SJSA1 (cell line): Measurements from ENCODE around the gene KLHL30. TPM values are rescaled to one million over a fixed set of nuclear protein-coding genes. Genes with fewer than 3 reads are reported as not detected.
A peak's percentile ranks its signal among the peaks of the same experiment; 100 is the strongest.

Experiments used
- DNase-seq, 2 experiments: peaks; one replicate each; pipeline ENCODE4 v3.0.0-alpha.2; 2015 to 2020; ENCODE audit warnings: low spot score in 2 of 2, low read depth in 1 of 2
- H3K27ac ChIP-seq: fragments of 250-450 bp; sonication (Bioruptor Pico); 2 replicates; pipeline ENCODE4 v1.5.1; 2020; ENCODE audit warnings: mild to moderate bottlenecking, moderate library complexity
- H3K27me3 ChIP-seq: fragments of 250-450 bp; sonication (Bioruptor Pico); replicated peaks from 2 replicates; pipeline ENCODE4 v1.5.1; 2020; ENCODE audit warnings: mild to moderate bottlenecking, moderate library complexity
- H3K36me3 ChIP-seq: fragments of 250-450 bp; sonication (Bioruptor Pico); 2 replicates; pipeline ENCODE4 v1.5.1; 2020; ENCODE audit warnings: mild to moderate bottlenecking
- H3K4me1 ChIP-seq: fragments of 250-450 bp; sonication (Bioruptor Pico); replicated peaks from 2 replicates; pipeline ENCODE4 v1.6.1; 2021; ENCODE audit warnings: mild to moderate bottlenecking
- H3K4me3 ChIP-seq: fragments of 250-450 bp; sonication (Bioruptor Pico); 2 replicates; pipeline ENCODE4 v1.5.1; 2020; ENCODE audit warnings: mild to moderate bottlenecking
- H3K9me3 ChIP-seq: fragments of 250-450 bp; sonication (Bioruptor Pico); replicated peaks from 2 replicates; pipeline ENCODE4 v1.5.1; 2020; ENCODE audit warnings: mild to moderate bottlenecking
- total RNA-seq: library from RNA; depleted of rRNA; stranded (reverse); fragments of >200 nt; shearing (Covaris generic); gene quantifications from 2 replicates; pipeline ENCODE4 v1.2.3, GENCODE V29; 2014; rRNA removed

KLHL30 gene
- total RNA-seq, 1 experiment from 2014 or later = 1.5 TPM

- peaks cover 31% of the 10 kb centered on the region for H3K4me1 ChIP-seq
- no peak overlapping the region for H3K4me3 ChIP-seq
- peak in 1 of 2 experiments; percentile 81 for DNase-seq
- H3K27me3 ChIP-seq = no peaks in the 10 kb centered on the region
- peak overlapping the region; percentile 65 for H3K27ac ChIP-seq
- peaks cover 92% of the 10 kb centered on the region for H3K36me3 ChIP-seq
- no peaks in the 10 kb centered on the region for H3K9me3 ChIP-seq
Measured at GRCh38 chr2:238183821-238184220, 45.4 kb downstream of the KLHL30 start.

GRCh38 chr2:238187618-238188548 is 49.4 kb downstream of the KLHL30 start:
- Histone ChIP-seq H3K4me3 (no peak overlapping the region), H3K4me1 (peaks cover 21% of the 10 kb centered on the region), H3K27ac (no peak overlapping the region), H3K27me3 (no peaks in the 10 kb centered on the region), H3K9me3 (no peaks in the 10 kb centered on the region), H3K36me3 (peaks cover 88% of the 10 kb centered on the region)
- no peak for DNase-seq

GRCh38 chr2:238190445-238190844 is 52.0 kb downstream of the KLHL30 start:
- H3K4me3 ChIP-seq = no peak overlapping the region
- no peaks in the 10 kb centered on the region for H3K4me1 ChIP-seq
- H3K27me3 ChIP-seq = no peaks in the 10 kb centered on the region
- H3K9me3 ChIP-seq = no peaks in the 10 kb centered on the region
- no peak overlapping the region for H3K27ac ChIP-seq
- no peak for DNase-seq
- H3K36me3 ChIP-seq = peaks cover 88% of the 10 kb centered on the region

Other genes with a start within 250 kb of the KLHL30 start
- gene UBE2F, start 171.7 kb upstream of the KLHL30 start, total RNA-seq = 63.0 and 100 TPM in 2 replicates
- 24.8 and 38.1 TPM in 2 replicates for gene SCLY, start 77.7 kb upstream of the KLHL30 start, total RNA-seq
- 3.5 and 6.9 TPM in 2 replicates for gene ESPNL, start 38.3 kb upstream of the KLHL30 start, total RNA-seq
- gene ERFE, start 20.3 kb downstream of the KLHL30 start, total RNA-seq = 8.4 and 14.9 TPM in 2 replicates
- gene ILKAP, start 65.0 kb downstream of the KLHL30 start, total RNA-seq = 14.5 and 20.2 TPM in 2 replicates
- 13.8 and 31.7 TPM in 2 replicates for gene HES6, start 101.4 kb downstream of the KLHL30 start, total RNA-seq
- 4.6 and 5.8 TPM in 2 replicates for gene PER2, start 149.9 kb downstream of the KLHL30 start, total RNA-seq
- gene TRAF3IP1, start 181.8 kb downstream of the KLHL30 start, total RNA-seq = 6.9 and 12.7 TPM in 2 replicates